Activated T-cell treated with anti-CD3 and anti-CD28 coated beads, Interleukin-2, amount 50 U/mL, for 72 hours (primary cell): Measurements from ENCODE around the gene C14orf180. TPM values are rescaled to one million over a fixed set of nuclear protein-coding genes. Genes with fewer than 3 reads are reported as not detected.

Experiments
- ATAC-seq, 2 donors: fragments of 150-1000 bp; cut with Tn5 transposase; replicated peaks in 1 of 2; 2 replicates each; pipeline ENCODE4 v1.10.0; 2021; ENCODE audit warnings: moderate library complexity in 2 of 2, mild to moderate bottlenecking in 1 of 2
- DNase-seq, 2 donors: peaks; one replicate each; pipeline ENCODE4 v3.0.0; 2021 to 2022; ENCODE audit warnings: mixed read lengths in 1 of 2
- H3K27ac Mint-ChIP-seq: one replicate; pipeline ENCODE4 v1.8.0; 2022; ENCODE audit warnings: mild to moderate bottlenecking, moderate library complexity, mixed read lengths
- H3K27me3 Mint-ChIP-seq: one replicate; pipeline ENCODE4 v1.8.0; 2022; ENCODE audit warnings: low read depth, mixed read lengths
- H3K36me3 Mint-ChIP-seq, 2 donors: one replicate each; pipeline ENCODE4 v1.8.0; 2022; ENCODE audit warnings: mixed read lengths in 2 of 2, mild to moderate bottlenecking in 1 of 2; ENCODE audit not compliant: insufficient read depth in 2 of 2
- H3K4me1 Mint-ChIP-seq: one replicate; pipeline ENCODE4 v1.8.0; 2022; ENCODE audit warnings: low read depth, mixed read lengths
- H3K4me3 Mint-ChIP-seq, 2 donors: one replicate each; pipeline ENCODE4 v1.8.0; 2022; ENCODE audit warnings: mild to moderate bottlenecking in 2 of 2, mixed read lengths in 2 of 2, moderate library complexity in 2 of 2
- H3K9me3 Mint-ChIP-seq, 2 donors: one replicate each; pipeline ENCODE4 v1.8.0; 2022; ENCODE audit warnings: mixed read lengths in 2 of 2
- total RNA-seq, 2 donors: library from RNA; stranded (reverse); gene quantifications; one replicate each; pipeline ENCODE4 v1.2.3, GENCODE V29; 2022

Gene C14orf180
- total RNA-seq, 2 donors from 2014 or later = not detected

- no peak overlapping the region for H3K4me3 Mint-ChIP-seq
- H3K27ac Mint-ChIP-seq = no peak overlapping the region
- no peaks in the 10 kb centered on the region for H3K9me3 Mint-ChIP-seq
- H3K27me3 Mint-ChIP-seq = peaks cover 6% of the 10 kb centered on the region
- H3K4me1 Mint-ChIP-seq = no peaks in the 10 kb centered on the region
- DNase-seq (no peak), ATAC-seq (no peak)
- H3K36me3 Mint-ChIP-seq = no peaks in the 10 kb centered on the region
Measured at GRCh38 chr14:104546591-104547309, 32.8 kb upstream of the C14orf180 start.

DNA sequence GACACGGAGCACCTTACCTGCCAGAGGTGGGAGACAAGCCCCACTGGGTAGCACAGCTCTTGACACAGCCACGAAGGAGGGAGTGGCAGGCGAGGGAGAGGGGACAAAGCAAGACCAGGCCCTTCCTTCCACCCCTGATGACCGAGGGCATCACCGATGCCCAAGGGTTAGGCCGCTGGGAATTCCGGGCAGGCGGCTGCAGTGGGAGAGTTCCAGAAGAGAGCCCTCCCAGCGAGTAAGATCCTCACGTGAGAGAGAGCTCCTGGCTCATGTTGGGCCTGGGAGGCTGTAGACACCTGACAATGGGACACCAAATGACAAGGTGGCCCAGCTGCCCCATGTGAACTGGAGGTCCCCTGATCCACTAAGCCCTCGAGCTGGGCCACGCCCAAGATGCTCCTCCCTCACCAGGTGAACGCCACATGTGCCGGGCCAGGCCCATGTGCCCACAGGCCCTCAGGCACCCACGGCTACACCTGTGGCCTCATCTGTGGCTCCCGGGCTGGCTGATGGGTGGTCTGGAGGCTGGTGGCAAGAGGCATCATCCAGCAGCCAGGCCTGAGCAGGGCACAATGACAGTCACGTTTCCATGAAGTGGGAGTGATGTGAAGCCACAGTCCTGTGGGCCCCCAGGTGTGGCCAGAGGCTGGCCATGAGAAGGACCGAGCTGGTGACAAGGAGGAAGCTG is 32.1 kb upstream of the C14orf180 start:
- no peaks in the 10 kb centered on the region for H3K4me1 Mint-ChIP-seq
- no peaks in the 10 kb centered on the region for H3K36me3 Mint-ChIP-seq
- no peak overlapping the region for H3K27ac Mint-ChIP-seq
- ATAC-seq (no peak), DNase-seq (no peak)
- no peaks in the 10 kb centered on the region for H3K9me3 Mint-ChIP-seq
- peaks cover 6% of the 10 kb centered on the region for H3K27me3 Mint-ChIP-seq
- no peak overlapping the region for H3K4me3 Mint-ChIP-seq

- ATAC-seq (no peak), DNase-seq (no peak)
- Mint-ChIP-seq H3K4me1 (no peaks in the 10 kb centered on the region), H3K4me3 (no peak overlapping the region), H3K36me3 (no peaks in the 10 kb centered on the region), H3K27me3 (peaks cover 6% of the 10 kb centered on the region), H3K9me3 (no peaks in the 10 kb centered on the region), H3K27ac (no peak overlapping the region)
Measured at GRCh38 chr14:104547998-104548700, 31.4 kb upstream of the C14orf180 start.

- no peak overlapping the region for H3K27ac Mint-ChIP-seq
- no peak for ATAC-seq
- H3K4me3 Mint-ChIP-seq = no peak overlapping the region
- H3K36me3 Mint-ChIP-seq = no peaks in the 10 kb centered on the region
- H3K27me3 Mint-ChIP-seq = peaks cover under 1% of the 10 kb centered on the region
- no peaks in the 10 kb centered on the region for H3K9me3 Mint-ChIP-seq
- H3K4me1 Mint-ChIP-seq = no peaks in the 10 kb centered on the region
- DNase-seq = no peak
Measured at GRCh38 chr14:104548802-104549535, 30.6 kb upstream of the C14orf180 start.

DNA sequence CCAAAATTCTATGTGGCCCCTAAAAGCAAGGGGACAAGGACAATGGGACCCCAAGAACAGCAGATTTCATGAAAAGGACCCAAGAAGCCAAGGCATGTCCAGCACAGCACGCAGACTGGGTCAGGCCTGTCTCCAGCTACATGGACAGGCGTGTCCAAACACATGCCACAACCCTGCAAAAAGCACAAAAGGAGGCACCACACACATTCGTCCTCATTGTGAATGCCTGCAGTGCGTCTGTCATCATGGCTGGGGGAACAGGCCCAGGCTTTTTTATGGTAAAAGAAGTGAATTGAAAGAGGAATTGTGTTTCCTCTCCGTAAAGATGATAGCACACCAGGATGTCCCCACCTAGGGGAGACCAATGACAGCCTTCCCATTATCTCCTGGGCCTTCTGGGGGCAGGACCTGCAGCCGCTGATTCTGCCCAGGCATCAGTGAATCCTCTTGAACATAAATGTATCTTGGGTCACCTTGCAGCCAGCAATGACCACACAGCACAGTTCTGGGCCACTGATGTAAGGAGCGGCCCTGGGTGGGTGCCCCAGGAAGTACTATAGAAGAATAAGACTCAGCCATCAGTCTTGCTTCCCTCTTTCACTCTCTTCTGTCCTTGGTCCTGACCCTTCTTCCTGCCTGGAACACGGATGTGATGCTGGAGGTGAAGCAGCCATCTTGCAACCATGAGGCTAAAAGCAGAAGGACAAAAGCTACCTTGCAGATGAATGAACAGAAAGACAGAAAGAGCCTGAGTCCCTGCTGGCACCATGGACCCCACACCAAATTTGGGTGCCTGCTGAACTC is 29.8 kb upstream of the C14orf180 start:
- H3K9me3 Mint-ChIP-seq = no peaks in the 10 kb centered on the region
- H3K36me3 Mint-ChIP-seq = no peaks in the 10 kb centered on the region
- ATAC-seq = no peak
- H3K27ac Mint-ChIP-seq = no peak overlapping the region
- no peak overlapping the region for H3K4me3 Mint-ChIP-seq
- no peaks in the 10 kb centered on the region for H3K4me1 Mint-ChIP-seq
- no peaks in the 10 kb centered on the region for H3K27me3 Mint-ChIP-seq
- DNase-seq = no peak

DNA sequence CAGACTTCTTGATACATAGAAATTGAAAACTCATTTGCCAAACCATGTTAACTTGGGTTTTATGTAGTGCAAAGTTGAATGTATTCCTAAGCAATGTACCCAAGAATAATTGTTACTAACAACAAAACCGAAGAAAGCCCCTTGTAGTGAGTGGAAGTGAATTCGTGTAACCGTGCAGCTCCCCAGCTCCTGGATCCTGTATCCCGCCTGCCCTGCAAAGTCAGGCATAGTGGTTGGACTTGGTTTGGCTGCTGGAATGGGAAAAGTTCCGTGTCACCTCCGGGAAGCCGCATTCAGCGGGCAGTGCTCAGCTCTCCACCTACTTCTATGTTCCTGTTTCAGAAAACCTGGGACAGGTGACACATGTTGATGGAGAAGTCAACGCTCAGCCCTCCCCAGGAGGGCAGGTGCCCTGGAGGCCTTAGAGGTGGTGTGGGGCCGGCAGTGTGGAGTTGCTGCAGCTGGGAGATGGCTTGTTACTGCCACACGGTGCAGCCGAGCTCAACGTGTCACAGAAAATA is 29.2 kb upstream of the C14orf180 start:
- DNase-seq (no peak), ATAC-seq (no peak)
- Mint-ChIP-seq H3K4me1 (no peaks in the 10 kb centered on the region), H3K27me3 (no peaks in the 10 kb centered on the region), H3K27ac (no peak overlapping the region), H3K36me3 (no peaks in the 10 kb centered on the region), H3K4me3 (no peak overlapping the region), H3K9me3 (no peaks in the 10 kb centered on the region)

DNA sequence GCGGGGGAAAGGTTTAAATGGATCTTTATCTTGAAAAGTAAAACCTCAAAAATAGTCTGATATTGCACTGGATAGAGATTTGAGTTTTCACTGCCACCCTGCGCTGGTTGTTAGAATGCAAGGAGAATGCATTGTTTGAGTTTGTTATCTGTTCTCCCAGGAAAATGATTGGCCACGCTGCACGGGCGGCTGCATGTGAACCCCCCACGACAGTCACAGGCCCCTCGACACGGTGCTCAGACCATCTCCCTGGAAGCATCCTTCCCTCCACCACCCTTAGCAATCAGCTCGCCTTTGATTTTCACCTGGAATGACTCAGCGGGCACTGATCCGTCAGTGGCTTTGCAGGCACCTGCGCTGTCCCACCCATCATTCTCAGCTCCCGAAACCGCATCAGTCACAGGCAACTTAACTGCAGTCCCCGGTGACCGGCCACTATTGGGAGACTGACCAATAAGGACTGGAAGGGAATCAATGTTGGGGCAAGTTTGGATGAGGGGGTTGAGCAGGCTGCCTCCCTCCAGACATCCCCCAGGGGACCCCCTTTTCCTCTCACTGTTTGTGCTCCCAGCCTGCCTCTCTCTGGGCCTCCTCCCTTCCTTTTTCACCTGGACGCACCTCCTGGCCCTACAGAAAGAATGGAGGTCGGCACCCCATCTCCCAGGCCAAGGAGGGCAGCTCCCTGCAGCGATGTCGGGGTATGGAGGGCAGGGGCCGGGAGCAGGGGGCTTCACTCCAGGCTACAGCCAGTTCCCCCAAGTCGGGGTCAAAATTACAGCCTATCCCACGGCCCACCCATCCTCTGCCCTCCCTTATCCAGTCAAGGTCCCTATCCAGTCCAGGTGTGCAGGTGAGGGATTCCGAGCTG is 28.5 kb upstream of the C14orf180 start:
- H3K27ac Mint-ChIP-seq = no peak overlapping the region
- H3K4me3 Mint-ChIP-seq = no peak overlapping the region
- H3K36me3 Mint-ChIP-seq = no peaks in the 10 kb centered on the region
- no peak for DNase-seq
- no peak for ATAC-seq
- no peaks in the 10 kb centered on the region for H3K9me3 Mint-ChIP-seq
- H3K27me3 Mint-ChIP-seq = no peaks in the 10 kb centered on the region
- no peaks in the 10 kb centered on the region for H3K4me1 Mint-ChIP-seq

GRCh38 chr14:104551851-104552737 is 27.5 kb upstream of the C14orf180 start:
- H3K27me3 Mint-ChIP-seq = no peaks in the 10 kb centered on the region
- H3K9me3 Mint-ChIP-seq = no peaks in the 10 kb centered on the region
- no peak for DNase-seq
- no peak for ATAC-seq
- H3K27ac Mint-ChIP-seq = no peak overlapping the region
- H3K36me3 Mint-ChIP-seq = no peaks in the 10 kb centered on the region
- H3K4me1 Mint-ChIP-seq = no peaks in the 10 kb centered on the region
- no peak overlapping the region for H3K4me3 Mint-ChIP-seq

GRCh38 chr14:104552738-104553125 is 26.8 kb upstream of the C14orf180 start:
- no peaks in the 10 kb centered on the region for H3K9me3 Mint-ChIP-seq
- ATAC-seq (no peak), DNase-seq (no peak)
- H3K27me3 Mint-ChIP-seq = no peaks in the 10 kb centered on the region
- no peaks in the 10 kb centered on the region for H3K36me3 Mint-ChIP-seq
- H3K4me3 Mint-ChIP-seq = no peak overlapping the region
- H3K27ac Mint-ChIP-seq = no peak overlapping the region
- no peaks in the 10 kb centered on the region for H3K4me1 Mint-ChIP-seq

DNA sequence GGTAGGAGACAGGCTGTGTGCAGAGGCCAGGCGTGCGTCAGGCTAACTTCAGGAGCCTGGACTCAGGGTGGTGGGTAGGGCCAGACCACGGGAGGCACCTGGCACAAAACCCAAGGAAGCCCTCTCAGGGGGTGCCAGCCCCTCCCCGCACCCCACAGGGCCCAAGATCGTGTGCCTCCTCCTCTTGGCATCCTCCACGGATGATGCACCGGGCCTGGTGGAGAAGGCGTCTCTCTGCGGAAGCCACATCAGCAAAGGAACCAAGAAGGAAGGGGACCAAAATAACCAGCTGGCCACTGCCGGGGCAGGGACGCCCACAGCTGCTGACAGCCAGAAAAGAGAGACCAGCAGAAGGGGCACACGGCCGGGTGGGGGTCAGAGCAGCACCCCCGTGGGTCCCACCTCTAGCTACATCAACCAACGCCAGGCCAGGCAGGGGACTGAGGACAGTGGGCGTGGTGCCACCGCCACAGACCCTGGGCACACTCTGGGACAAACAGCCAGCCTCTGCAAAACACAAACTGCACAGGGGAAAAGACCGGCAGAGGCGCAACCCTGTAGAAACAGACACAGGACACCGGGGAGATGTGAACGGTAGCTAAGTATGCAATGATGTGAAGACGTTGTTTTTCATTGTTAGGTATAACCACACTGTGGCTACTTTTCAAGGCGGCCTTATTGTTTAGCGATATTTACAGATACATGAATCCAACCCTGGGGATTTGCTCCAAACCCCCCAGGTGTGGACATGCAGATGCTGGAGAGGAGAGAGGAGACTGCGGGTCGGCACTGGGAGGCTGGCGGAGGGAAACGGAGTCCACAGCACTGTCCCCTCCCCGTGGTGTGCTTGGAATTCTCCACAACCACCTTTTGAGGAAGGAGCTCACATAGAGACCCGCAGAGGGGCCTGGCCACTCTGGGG is 26.1 kb upstream of the C14orf180 start:
- Mint-ChIP-seq H3K36me3 (no peaks in the 10 kb centered on the region), H3K27me3 (no peaks in the 10 kb centered on the region), H3K27ac (no peak overlapping the region), H3K4me3 (no peak overlapping the region), H3K4me1 (no peaks in the 10 kb centered on the region), H3K9me3 (no peaks in the 10 kb centered on the region)
- DNase-seq = no peak
- ATAC-seq = no peak
